Epidermal melanocyte (primary cell): ENCODE results near the gene CCDC91.
"Not testable (repeated sequence)": the region's sequence is repeated elsewhere in the genome, so short reads cannot be mapped to it uniquely, and the experiment has no call there.

Experiments
- DNase-seq: peaks from one replicate; pipeline ENCODE4 v3.0.0; 2011; ENCODE audit warnings: low spot score; ENCODE audit not compliant: insufficient read length

CCDC91 gene

DNA sequence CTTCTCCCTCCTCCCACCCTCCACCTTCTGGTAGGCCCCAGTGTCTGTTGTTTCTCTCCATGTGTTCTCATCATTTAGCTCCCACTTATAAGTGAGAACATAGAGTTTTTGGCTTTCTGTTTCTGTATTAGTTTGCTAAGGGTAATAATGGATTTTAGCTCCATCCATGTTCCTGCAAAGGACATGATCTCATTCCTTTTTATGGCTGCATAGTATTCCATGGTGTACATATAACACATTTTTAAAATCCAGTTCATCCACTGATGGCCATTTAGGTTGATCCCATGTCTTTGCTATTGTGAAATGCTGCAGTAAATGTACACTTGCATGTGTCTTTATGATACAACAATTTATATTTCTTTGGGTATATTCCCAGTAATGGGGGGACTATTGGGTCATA is 96.1 kb downstream of the CCDC91 start:
- DNase-seq = no peak

DNA sequence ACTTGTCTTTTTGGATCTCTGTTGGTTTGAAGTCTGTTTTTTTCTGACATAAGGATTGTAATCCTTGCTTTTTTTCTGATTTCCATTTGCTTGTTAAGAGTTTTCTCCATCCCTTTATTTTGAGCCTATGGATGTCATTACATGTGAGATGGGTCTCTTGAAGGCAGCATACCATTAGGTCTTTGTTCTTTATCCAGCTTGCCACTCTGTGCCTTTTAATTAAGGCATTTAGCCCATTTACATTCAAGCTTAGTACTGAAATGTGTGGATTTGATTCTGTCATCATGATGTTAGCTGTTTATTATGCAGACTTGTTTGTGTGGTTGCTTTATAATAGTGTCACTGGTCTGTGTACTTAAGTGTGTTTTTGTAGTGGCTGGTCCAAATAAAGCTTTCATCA is 100.0 kb downstream of the CCDC91 start:
- no peak for DNase-seq

DNA sequence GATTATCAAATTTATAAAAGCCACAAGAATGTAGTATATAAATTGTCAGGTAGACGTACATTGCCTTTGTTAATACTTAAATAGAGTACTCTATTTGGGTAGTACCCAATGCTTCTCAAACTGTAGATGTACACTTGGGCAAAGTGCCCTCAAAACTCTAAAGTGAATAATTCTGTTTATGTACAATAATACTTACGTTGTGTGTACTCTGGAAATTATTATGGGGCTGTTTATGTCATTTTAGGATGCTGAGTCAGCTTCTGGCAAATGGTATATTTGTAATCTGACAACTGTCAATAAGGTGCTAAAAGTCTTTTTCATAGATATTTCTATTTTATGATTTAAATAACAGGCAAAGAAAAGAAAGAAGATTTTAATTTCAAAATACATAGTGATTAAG is 102.4 kb downstream of the CCDC91 start:
- DNase-seq = no peak

DNA sequence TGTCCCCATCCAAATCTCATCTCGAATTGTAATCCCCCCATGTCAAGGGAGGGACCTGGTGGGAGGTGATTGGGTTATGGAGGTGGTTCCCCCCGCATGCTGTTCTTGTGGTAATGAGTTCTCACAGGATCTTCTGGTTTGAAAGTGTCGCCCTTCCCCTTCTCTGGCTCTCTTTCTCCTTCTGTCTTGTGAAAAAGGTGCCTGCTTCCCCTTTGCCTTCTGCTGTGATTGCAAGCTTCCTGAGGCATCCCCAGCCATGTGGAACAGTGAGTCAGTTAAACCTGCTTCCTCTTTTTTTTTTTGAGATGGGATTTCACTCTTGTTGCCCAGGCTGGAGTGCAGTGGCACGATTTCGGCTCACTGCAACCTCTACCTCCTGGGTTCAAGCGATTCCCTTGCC is 104.0 kb downstream of the CCDC91 start:
- no peak for DNase-seq

DNA sequence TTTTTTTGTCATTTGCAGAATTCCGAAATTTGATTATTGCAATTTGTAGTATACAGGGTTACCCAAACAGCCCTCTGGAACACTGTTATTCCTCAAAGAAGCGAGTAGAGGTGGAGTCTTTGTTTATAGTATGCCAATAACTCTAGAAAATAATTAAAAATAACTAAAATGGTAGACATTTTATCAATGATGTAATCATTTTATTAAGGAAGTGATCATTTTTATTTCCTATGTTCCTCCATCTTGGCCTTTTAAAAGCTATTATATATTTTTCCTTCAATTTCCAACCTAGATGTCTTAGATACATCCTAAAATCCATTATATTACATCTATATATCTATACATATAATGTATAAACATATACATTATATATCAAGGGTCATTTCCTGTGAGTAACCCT is 106.0 kb downstream of the CCDC91 start:
- no peak for DNase-seq

DNA sequence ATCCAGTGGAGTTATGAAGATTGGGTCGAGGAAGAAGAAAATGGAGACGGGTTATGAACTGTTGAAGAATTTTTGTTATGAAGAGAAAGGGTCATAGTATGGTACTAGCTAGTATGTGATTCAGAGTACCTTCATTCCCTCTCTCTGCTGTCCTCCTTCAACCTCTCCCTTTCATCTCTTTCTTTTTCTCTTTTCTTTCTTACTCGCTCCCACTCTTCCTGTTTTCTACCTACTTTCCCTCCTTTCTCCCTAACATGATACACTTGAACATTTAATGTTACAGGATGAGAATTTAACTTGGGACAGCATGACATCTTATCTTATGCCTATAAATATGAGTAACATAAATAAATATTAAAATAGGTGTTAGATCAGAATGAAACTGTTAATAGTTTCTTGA is 112.9 kb downstream of the CCDC91 start:
- no peak for DNase-seq

DNA sequence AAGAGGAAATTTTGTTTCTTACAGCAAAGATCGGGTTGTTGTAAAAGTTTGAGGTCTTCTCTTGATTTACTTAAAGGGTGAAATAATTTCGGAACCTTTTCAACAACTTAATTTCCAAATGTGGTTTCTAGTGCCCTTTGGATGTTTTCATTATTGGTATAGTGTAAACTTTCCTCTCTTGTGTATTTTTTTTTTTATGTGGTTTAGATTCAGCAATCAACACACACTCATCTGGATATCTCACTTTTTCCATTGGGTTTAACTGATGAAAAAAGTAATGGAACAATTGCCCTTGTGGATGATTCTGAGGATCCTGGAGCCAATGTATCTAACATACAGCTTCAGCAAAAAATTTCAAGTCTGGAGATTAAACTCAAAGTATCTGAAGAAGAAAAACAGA is 116.3 kb downstream of the CCDC91 start:
- no peak for DNase-seq

DNA sequence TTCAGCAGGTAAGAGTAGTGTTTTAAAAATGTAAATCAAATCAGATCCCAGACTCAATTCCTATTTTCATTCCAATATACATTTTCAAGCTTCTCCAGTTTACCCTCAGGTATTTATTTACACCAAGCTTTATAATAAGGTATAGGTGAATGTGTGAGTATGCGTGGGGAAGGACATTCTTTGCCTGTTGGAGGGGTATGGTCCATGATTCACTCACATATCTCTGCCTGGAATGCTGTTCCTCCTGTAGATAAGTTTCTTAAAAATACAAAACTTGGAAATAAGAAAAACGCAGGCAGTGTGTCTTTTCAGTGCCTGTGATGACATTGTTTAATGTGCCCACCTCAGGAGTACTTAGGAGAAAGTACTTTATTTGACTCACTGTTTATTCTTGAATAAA is 118.6 kb downstream of the CCDC91 start:
- no peak for DNase-seq

DNA sequence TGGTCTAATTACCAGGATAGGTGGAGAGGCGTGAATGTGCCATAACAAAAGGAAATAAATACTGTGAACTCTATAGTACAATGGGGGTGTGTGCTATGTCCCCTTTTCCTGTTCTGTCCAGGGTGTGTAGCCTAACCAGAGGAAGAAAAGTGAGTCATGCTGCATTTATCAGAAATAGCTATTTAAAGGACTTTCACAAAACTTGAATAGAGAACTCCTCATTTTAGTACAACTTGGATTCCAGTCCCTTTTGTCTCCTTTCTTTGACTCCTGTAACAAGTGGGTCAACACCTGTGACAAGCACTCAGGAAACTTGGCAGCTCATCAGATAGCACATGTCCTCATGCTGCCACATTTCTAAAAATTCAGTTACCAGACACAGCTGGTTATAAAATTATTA is 123.4 kb downstream of the CCDC91 start:
- no peak for DNase-seq

DNA sequence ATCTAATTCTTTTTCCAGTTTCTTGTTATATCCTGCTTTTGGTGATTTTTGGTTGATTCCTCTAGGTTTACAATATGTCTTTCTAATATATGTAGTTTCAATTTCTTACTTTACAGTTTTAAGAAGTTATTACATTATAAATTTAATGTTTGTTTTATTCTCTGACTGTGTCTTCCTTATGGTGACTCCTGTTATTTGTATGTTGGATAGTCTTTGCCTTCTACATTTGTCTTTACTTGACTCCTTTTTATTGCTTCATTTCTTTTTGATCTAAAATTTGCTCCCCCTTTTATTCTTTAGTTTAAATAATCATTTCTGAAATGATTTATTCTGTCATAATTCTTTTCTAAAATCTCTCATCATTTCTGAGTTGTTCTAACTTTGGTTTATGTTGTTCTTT is 125.8 kb downstream of the CCDC91 start:
- no peak for DNase-seq

DNA sequence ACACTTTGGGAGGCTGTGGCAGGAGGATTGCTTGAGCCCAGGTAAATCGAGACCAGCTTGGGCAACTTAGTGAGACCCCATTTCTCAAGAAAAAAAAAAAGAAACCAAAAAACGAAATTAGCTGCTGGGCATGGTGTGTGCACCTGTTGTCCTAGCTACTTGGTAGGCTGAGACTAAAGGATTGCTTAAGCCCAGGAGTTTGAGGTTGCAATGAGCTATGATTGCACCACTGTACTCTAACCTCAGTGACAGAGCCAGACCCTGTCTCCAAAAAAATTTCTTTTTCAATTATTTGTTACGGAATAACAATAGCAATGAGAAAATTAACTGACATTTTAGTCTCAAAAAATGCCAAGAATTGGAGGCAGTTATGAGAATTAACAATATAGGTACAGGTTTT is 128.0 kb downstream of the CCDC91 start:
- no peak for DNase-seq

DNA sequence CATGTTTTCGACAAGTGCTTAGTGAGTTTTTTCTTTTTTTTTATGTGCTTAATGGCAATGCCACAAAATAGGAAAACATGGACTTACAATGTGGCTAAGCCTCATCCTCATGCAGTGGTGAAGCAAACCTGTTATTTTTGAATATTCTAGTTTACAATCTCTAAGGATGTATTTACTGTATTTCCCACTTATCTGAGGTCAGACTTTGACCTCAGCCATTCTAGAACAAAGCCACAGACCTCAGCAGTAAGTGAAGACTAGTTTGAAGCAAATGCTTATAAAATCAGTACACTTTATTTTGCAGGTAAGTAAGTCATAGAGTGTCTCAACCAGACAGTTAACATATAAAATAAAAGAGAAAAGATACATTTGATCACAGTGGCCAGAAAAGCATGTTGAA is 130.1 kb downstream of the CCDC91 start:
- DNase-seq = no peak

DNA sequence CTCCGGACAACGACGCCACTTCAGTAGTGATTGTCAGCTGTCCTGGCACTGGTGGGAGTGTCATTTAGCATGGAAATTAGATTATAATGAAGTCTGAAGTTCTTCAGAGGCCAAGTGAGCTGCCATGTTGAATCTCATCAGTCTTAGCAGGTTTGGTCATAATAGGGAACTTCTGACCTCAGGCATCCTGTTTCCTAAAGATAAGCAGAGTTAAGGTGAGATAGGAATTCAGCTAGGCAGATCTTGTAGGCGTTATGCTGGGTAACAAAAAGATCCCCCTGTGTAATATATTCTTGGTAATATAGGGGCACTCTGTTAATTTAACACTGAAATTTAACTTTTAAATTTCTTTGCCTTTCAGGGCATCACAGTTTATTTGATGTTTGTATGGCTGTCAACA is 137.5 kb downstream of the CCDC91 start:
- no peak for DNase-seq

DNA sequence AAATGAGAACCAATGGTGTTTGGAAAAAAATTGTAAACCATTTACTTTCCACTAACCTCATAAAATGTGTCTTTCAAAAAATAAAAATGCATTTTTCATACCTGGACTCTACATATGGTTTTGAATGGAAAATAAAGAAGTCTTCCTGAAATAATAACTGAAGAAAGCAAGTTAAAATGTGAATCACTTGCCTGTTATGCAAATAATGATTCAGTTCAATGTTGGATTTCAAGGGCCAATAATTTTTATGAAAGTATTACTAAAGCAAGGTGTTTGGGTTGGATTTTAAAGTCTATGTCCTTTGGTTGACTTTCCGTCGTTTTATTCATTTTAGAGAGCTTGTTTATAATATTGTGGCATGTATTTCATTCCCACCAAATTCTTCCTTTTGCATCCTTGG is 138.7 kb downstream of the CCDC91 start:
- no peak for DNase-seq

DNA sequence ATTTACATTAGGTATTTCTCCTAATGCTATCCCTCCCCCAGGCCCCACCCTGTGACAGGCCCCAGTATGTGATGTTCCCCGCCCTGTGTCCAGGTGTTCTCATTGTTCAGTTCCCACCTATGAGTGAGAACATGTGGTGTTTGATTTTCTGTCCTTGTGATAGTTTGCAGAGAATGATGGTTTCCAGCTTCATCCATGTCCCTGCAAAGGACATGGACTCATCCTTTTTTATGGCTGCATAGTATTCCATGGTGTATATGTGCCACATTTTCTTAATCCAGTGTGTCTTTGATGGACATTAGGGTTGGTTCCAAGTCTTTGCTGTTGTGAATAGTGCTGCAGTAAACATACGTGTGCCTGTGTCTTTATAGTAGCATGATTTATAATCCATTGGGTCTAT is 139.5 kb downstream of the CCDC91 start:
- not testable (repeated sequence) for DNase-seq

DNA sequence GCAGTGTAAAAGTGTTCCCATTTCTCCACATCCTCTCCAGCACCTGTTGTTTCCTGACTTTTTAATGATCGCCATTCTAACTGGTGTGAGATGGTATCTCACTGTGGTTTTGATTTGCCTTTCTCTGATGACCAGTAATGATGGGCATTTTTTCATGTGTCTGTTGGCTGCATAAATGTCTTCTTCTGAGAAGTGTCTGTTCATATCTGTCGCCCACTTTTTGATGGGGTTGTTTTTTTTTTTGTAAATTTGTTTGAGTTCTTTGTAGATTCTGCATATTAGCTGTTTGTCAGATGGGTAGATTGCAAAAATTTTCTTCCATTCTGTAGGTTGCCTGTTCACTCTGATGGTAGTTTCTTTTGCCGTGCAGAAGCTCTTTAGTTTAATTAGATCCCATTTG is 140.0 kb downstream of the CCDC91 start:
- DNase-seq = not testable (repeated sequence)

DNA sequence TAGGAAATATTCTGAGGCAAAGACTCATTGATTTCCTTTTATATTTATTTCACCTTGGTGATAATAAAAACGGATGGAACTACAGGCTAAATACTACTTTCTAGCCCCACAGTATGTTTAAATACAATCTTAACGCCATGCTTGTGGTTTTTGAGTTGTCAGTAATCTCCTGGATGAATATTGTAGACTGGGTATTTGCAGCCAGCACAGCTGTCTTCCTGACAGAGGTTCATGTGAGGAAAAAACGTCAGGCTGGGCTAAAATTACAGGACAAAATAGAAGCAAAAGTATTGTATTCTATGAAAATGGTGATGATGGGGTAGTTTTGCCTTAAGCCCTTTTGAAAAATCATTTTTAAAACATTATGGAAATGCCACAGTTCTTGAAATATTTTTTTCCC is 140.9 kb downstream of the CCDC91 start:
- no peak for DNase-seq

DNA sequence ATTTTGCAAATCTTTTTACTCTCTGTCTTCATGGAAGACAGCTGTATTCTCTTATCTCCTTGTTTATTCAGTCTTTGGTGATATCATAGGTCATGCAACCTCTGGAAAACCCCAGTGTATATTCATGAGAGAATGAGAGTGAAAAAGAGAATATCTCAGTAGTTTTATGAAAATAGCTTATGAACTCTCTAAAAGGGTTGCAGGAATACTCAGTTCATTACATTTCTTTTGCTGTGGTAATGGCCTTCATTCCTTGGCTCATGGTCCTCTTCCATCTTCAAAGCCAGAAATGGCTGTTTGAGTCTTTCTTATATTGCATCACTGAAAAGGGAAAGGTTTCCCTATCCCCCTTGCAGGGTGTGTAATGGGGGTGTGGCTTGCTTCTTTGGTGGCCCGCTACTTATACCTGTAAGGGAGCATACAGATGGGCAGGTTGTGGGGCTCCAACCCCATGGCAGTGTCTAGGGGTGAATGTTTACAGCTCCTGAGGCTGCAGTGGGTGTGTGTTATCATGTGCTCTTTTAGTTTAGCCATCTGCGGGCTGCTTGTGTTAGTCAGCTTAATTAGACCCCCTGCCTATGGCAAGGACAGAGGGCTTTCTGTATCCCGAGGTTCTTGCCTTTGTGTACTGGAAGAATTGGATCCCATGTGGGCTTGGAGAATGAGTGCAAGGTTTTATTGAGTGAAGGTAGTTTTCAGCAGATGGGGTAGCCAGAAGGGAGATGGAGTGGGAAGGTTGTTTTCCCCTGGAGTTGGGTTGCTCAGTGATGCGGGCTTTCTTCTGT is 150.2 kb downstream of the CCDC91 start:
- no peak for DNase-seq

DNA sequence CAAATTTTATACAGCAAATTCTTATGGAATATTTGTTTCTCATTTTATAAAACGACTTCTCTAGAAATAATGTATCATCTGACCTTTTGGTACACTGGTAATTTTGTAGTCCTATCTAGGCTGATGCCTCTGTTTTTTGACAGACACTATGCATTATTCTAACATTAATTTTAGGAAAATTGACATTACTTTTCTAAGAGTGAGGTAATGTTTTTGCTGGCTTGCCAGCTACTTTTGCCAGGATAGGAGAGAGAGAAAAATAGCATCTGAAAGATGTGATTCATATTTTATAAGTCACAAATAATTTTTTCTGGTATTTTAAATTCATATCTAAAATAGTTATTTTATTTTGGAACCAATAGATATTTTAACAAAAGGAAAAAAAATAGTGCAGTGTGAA is 153.5 kb downstream of the CCDC91 start:
- DNase-seq = no peak

DNA sequence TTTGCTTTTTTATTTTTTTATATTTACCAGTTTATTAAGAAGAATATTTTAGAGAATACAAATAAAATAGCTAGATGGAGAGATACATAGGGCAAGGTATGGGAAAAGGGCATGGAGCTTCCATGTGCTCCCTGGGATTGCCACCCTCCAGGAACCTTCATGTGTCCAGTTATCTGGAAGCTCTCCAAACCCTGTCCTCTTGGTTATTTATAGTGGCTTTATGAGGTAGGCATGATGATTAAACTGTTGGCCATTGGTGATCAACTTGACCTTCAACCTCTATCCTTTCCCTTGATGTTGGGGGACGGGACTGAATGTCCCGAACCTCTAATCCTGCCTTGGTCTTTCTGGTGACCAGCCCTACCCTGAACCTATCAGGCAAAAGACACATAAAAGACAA is 156.3 kb downstream of the CCDC91 start:
- DNase-seq = no peak

DNA sequence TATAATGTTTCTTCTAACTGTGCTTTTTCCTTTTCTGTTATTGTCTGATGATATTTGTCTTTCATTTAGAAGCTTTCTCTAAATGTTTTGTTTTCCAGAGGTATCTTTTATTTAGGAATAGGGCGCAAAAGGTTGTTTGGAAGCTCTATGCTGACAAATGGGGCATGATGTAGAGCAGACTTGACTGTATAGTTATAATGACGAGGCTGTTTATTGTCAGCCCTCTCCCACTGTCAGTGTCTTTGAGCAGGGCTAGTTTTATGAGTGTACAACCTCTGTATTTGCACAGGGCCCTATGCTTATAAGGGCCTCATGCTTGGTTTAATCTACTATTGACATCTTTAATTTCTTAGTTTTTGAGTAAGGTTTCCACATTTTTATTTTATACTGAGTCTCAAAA is 158.9 kb downstream of the CCDC91 start:
- no peak for DNase-seq

DNA sequence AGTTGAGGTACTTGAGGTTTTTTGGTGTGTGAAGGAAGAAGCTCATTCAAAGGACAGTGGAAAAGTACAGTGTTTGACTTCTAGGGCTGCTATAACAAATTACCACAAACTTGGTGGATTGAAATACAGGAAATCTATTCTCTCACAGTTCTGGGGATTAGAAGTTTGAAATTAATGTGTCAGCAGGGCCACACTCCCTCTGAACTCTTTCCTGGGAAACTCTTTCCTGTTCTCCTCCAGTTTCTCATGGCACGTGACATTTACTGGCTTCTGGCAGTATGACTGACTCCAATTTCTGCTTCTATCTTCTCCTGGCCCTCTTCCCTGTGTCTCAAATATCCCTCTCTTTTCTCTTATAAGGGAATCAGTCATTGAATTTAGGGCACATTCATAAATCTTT is 160.2 kb downstream of the CCDC91 start:
- DNase-seq = no peak

DNA sequence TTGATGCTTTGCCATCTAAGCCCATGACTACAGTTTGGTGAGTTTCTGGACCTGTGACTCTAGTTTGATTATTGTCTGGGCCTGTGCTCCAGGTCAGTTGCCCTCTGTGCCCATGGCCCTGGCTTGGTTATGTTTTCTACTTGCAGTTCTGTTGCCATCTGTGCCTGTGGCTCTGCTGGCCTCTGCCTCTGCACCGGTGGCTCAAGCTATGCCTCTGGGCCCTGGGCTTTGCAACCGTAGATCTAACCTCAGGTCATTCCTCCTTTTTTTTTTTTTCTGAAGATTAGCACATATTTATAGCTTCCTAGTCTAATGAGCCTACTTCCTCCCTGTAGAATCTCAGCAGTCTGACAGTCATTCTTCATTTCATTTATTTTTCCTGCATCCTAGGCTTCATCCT is 161.2 kb downstream of the CCDC91 start:
- DNase-seq = no peak

DNA sequence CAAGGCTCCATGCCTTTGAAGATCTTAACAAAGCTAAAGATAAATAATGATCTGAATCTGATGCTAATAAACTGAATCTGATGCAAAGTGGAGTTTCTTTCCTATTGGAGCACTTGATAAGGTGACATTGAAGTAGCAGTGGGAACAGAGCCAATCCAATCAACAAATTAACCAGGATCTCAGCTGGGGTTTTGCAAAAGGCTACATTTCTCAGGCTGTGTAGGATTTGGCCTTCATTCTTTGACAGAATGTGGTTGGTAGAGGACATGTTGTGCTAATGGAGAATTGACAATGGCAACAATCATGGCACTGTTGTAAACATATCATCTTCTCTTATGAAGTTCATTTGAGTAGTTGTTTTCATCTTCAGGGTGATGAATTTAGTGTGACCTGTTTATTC is 164.9 kb downstream of the CCDC91 start:
- no peak for DNase-seq
